Measurements from ENCODE around the gene IFNLR1. TPM values are rescaled to one million over a fixed set of nuclear protein-coding genes. Genes with fewer than 3 reads are reported as not detected.

IFNLR1 gene
- total RNA-seq, 1 donor from 2014 or later = 4.0 TPM

DNA sequence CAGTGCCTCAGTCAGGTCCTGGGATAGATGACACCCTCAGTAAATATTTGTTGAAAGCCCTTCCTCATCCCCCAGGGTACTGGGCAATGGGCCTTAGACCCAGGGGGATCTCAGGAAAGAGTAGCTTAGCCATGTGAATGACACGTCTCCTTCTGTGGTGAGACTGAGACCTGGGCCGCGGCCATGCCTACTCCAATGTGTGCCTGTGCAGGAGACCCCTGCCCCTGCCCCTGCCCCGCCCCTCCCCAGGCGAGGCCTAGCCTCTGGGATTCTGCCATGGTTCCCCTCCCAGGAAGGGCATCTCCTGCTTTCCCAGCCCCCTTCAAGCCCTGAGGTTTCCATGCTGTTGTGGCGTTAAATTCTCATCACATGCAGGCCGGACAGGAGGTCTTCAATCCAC, 82.2 kb downstream of the IFNLR1 start:
- DNase-seq (ENCODE audit: low read depth) = no peak

Other genes with a start within 250 kb of the IFNLR1 start
- gene PNRC2, start 227.5 kb downstream of the IFNLR1 start, total RNA-seq = 212 and 277 TPM in 2 replicates
- gene SRSF10, start 207.0 kb downstream of the IFNLR1 start, total RNA-seq = 87.5 and 132 TPM in 2 replicates
- gene MYOM3, start 75.2 kb downstream of the IFNLR1 start, total RNA-seq = 1.5 and 9.0 TPM in 2 replicates
- gene IL22RA1, start 44.1 kb downstream of the IFNLR1 start, total RNA-seq = 0.05 TPM in 1 of 2 replicates, not detected in the other
- gene GRHL3, start 132.1 kb upstream of the IFNLR1 start, total RNA-seq = 2.5 and 11.1 TPM in 2 replicates
- gene STPG1, start 226.5 kb upstream of the IFNLR1 start, total RNA-seq = 3.6 and 9.9 TPM in 2 replicates
- 60.4 and 95.8 TPM in 2 replicates for gene NIPAL3, start 228.5 kb upstream of the IFNLR1 start, total RNA-seq